DND-41 (cell line): ENCODE data around the gene PSMD8.

ENCODE experiments used
- CTCF ChIP-seq: IDR thresholded peaks from 2 replicates; pipeline ENCODE4 v1.5.1; 2012; ENCODE audit warnings: borderline replicate concordance, low read length, moderate library complexity, mild to moderate bottlenecking; ENCODE audit not compliant: poor library complexity, severe bottlenecking; ENCODE audit errors: extremely low read depth
- EZH2 ChIP-seq: IDR thresholded peaks from 3 replicates; pipeline ENCODE4 v1.6.1; 2012; ENCODE audit warnings: borderline replicate concordance, low read depth, mild to moderate bottlenecking, moderate library complexity, low read length, inconsistent platforms; ENCODE audit not compliant: severe bottlenecking

DNA sequence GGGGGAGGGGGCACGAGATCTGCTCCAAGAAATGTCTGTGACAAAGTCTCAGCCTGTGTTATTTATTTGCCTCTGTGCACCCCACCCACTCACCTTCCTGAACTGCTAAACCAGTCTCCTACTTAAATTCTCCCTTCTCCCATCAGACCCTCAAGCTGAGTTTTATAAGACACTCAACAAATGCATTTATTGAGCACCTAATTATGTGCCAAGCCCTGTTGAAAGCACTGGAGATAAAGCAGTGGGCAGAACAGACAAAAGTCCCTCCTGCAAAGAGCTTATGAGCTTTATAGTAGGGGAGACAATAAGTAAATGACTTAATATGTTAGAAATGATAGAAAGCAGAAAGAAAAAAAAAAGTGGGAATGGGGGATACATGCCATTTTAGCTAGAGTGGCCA, 25.2 kb downstream of the PSMD8 start:
- no peak for TF ChIP-seq CTCF
- TF ChIP-seq EZH2, result no peak
